Measurements from ENCODE around the gene TXNDC17. TPM values are rescaled to one million over a fixed set of nuclear protein-coding genes. Genes with fewer than 3 reads are reported as not detected.

The TXNDC17 gene
- total RNA-seq, 4 donors from 2014 or later: 2.8 to 108 (median 51.5) TPM

DNA sequence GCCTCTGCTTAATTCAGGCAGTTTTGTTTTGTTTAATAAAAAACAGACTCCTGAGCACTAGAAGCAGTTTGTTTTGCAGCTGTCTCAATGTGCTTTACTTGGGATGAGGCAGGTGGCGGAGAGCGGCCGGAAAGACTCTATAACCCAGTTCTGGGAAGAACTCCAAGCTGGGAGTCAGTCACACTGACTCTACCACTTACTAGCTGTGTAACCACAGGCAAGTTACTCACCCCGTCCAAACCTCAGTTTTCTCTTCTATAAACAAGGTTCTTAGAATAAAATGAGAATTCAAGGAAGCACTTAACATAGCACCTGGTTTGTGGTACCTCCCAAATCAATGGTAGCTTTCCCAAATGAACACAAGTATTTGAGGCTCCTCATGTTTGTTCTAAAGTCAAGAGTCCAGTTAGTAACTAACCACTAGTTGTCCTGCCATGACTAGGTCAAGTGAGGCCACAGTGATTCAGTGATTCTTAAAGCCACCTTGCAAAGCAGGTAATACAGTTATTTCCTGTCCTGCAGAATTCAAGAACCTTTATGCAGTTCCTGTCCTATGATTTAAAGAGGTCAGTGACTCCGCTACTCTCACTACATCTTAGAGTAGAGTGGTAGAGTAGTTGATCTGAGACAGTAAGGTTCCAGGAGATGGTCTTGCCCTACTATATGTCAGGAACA, 2.7 kb downstream of the TXNDC17 start:
- H3K27ac ChIP-seq: no peak overlapping the region
- TF ChIP-seq, protein P1, sequence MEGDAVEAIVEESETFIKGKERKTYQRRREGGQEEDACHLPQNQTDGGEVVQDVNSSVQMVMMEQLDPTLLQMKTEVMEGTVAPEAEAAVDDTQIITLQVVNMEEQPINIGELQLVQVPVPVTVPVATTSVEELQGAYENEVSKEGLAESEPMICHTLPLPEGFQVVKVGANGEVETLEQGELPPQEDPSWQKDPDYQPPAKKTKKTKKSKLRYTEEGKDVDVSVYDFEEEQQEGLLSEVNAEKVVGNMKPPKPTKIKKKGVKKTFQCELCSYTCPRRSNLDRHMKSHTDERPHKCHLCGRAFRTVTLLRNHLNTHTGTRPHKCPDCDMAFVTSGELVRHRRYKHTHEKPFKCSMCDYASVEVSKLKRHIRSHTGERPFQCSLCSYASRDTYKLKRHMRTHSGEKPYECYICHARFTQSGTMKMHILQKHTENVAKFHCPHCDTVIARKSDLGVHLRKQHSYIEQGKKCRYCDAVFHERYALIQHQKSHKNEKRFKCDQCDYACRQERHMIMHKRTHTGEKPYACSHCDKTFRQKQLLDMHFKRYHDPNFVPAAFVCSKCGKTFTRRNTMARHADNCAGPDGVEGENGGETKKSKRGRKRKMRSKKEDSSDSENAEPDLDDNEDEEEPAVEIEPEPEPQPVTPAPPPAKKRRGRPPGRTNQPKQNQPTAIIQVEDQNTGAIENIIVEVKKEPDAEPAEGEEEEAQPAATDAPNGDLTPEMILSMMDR (IDR thresholded peaks at IDR 0.05): no peak
- no peak for TF ChIP-seq POLR2A (IDR thresholded peaks at IDR 0.05)
- intact Hi-C loops (cut with DNase I; ENCODE audit: low total_unique reads): no loop called here
- H3K9me3 ChIP-seq: no peaks in the 10 kb centered on the region
- H3K4me3 ChIP-seq: no peak overlapping the region
- no peak for DNase-seq
- H3K36me3 ChIP-seq: no peaks in the 10 kb centered on the region
- H3K4me1 ChIP-seq: peaks cover 0 to 13% of the 10 kb centered on the region in 2 donors
- H3K27me3 ChIP-seq: no peaks in the 10 kb centered on the region

DNA sequence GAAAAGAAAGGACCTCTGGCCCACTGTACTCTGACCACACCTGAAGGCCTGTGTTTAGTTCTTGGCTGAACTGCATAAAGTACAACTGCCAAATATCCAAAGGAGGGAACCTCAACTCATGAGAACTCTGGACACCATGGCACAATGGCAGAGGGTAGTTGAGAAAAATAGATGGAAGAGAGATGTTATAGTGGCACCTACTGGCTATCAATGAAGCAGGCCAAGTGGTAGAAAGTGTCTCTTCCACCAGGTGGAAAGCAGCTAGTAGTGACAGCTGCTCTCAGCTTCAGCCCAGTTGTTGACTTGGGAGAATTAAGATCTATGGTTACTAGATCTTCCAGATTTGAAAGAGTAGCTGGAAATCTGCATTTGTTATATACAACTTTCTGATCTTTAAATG, 7.3 kb downstream of the TXNDC17 start:
- Histone ChIP-seq H3K27ac (no peak overlapping the region), H3K36me3 (no peaks in the 10 kb centered on the region), H3K9me3 (no peaks in the 10 kb centered on the region), H3K4me3 (no peak overlapping the region), H3K27me3 (no peaks in the 10 kb centered on the region), H3K4me1 (peaks cover 0 to 8% of the 10 kb centered on the region in 2 donors)
- DNase-seq: no peak
- intact Hi-C loops (cut with DNase I; ENCODE audit: low total_unique reads): no loop called here
- TF ChIP-seq POLR2A (IDR thresholded peaks at IDR 0.05): no peak
- TF ChIP-seq, protein P1 (IDR thresholded peaks at IDR 0.05): no peak

DNA sequence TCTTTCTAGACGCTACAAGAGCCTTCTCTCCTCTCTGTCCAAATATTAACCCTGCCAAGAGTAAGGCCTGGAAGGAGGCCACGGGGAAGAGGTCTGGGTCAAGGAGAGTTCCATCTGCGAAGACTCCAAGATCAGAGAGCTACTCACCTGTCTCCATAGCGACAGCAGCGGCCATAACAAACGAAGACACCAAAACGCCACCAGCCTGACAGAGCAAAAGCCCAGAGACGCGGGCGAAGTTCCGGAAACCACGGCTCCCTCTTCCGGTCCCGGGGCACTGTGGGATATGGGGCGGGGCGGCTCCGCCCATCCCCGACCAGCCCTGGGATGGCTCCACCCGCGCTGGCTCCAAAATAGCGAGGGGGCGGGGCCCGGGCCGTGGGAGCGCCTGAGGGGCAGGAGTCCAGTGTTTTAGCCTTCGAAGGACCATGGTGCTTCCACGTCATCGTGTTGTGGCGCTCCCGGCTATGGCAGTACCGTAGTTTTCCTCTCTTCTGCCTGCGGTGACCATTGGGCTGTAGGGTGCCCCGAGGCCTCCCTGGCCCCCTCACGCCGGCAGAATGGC, 10.6 kb downstream of the TXNDC17 start, which contains the start of the genes C17orf100 and MED31:
Gene C17orf100, plus strand, starts transcription at position 409 of the 565 bp plus-strand sequence. Its CDS starts 152 bp downstream, at position 561.
Gene MED31, minus strand, starts transcription at position 252 of the 565 bp plus-strand sequence. Its CDS starts 77 bp downstream, at position 175.
- Histone ChIP-seq H3K27ac (peak within 1 kb of the TSS; percentile 72 to 77), H3K27me3 (no peaks in the 10 kb centered on the region), H3K9me3 (no peaks in the 10 kb centered on the region), H3K4me1 (peaks cover 0 to 8% of the 10 kb centered on the region in 2 donors), H3K36me3 (no peaks in the 10 kb centered on the region), H3K4me3 (peak within 1 kb of the TSS; percentile 70 to 85)
- intact Hi-C loops (cut with DNase I; ENCODE audit: low total_unique reads): no loop called here
- DNase-seq: peak; percentile 92 to 96
- TF ChIP-seq POLR2A (IDR thresholded peaks at IDR 0.05): peak; percentile 36 to 55
- TF ChIP-seq, protein P1 (IDR thresholded peaks at IDR 0.05): peak in 1 of 4 experiments; percentile 14

GRCh38 chr17:6651919-6652452, 11.1 kb downstream of the TXNDC17 start:
- Histone ChIP-seq H3K4me1 (peaks cover 0 to 8% of the 10 kb centered on the region in 2 donors), H3K4me3 (peak overlapping the region; percentile 70 to 85), H3K27ac (peak overlapping the region; percentile 72 to 77), H3K27me3 (no peaks in the 10 kb centered on the region), H3K9me3 (no peaks in the 10 kb centered on the region), H3K36me3 (no peaks in the 10 kb centered on the region)
- TF ChIP-seq, protein P1 (IDR thresholded peaks at IDR 0.05): peak in 1 of 4 experiments; percentile 9
- no peak for TF ChIP-seq POLR2A (IDR thresholded peaks at IDR 0.05)
- intact Hi-C loops (cut with DNase I; ENCODE audit: low total_unique reads): no loop called here
- peak; percentile 63 to 84 for DNase-seq

All from uterus (tissue), 4 donors.